ENCODE data around the gene PDE10A. TPM values are rescaled to one million over a fixed set of nuclear protein-coding genes. Genes with fewer than 3 reads are reported as not detected.

Gene PDE10A
- 23.4 to 29.8 TPM (median 27.4 TPM) in 5 replicates for total RNA-seq (2022; extraction: Qiagen RNA extraction)

GRCh38 chr6:165662749-165663376 is at the start of gene PDE10A:
Gene PDE10A (minus strand): TSS chr6:165663241. CDS start chr6:165662811, 430 bp downstream.

GRCh38 chr6:165308926-165309731 is 353.9 kb downstream of the PDE10A start, which contains the start of gene C6orf118:
Gene C6orf118 (minus strand): TSS chr6:165309605. CDS start chr6:165309586, 19 bp downstream.

All from A549 treated with Mapracorat at 1 μM for 4 hours (cell line).